ENCODE measurements around the gene ADNP2.

Gene ADNP2

GRCh38 chr18:80108739-80109675 is at the start of gene ADNP2:
Gene ADNP2 (plus strand): TSS chr18:80109262. CDS start chr18:80117543, 8,281 bp downstream.
- DNase-seq (ENCODE audit: low spot score): peak; percentile 82

GRCh38 chr18:80059945-80060344 is 49.1 kb upstream of the ADNP2 start:
- no peak for DNase-seq (ENCODE audit: low spot score)

- no peak for DNase-seq (ENCODE audit: low spot score)
These were observed 43.4 kb upstream of the ADNP2 start for GRCh38 chr18:80065705-80066104.

GRCh38 chr18:80067321-80067720 is 41.7 kb upstream of the ADNP2 start:
- DNase-seq (ENCODE audit: low spot score): no peak

GRCh38 chr18:80067897-80068296 is 41.2 kb upstream of the ADNP2 start:
- DNase-seq (ENCODE audit: low spot score): no peak

- no peak for DNase-seq (ENCODE audit: low spot score)
These were observed 40.3 kb upstream of the ADNP2 start for GRCh38 chr18:80068571-80069272.

GRCh38 chr18:80070825-80071224 is 38.2 kb upstream of the ADNP2 start:
- no peak for DNase-seq (ENCODE audit: low spot score)

GRCh38 chr18:80074183-80074582 is 34.9 kb upstream of the ADNP2 start:
- no peak for DNase-seq (ENCODE audit: low spot score)

GRCh38 chr18:80074697-80075096 is 34.4 kb upstream of the ADNP2 start:
- DNase-seq (ENCODE audit: low spot score): no peak

GRCh38 chr18:80075940-80076339 is 33.1 kb upstream of the ADNP2 start:
- DNase-seq (ENCODE audit: low spot score): no peak

- no peak for DNase-seq (ENCODE audit: low spot score)
These were observed 32.7 kb upstream of the ADNP2 start for GRCh38 chr18:80076379-80076778.

GRCh38 chr18:80077873-80078272 is 31.2 kb upstream of the ADNP2 start:
- DNase-seq (ENCODE audit: low spot score): no peak

- DNase-seq (ENCODE audit: low spot score): no peak
These were observed 22.8 kb upstream of the ADNP2 start for GRCh38 chr18:80086281-80086680.

GRCh38 chr18:80088036-80088435 is 21.0 kb upstream of the ADNP2 start:
- DNase-seq (ENCODE audit: low spot score): no peak

GRCh38 chr18:80088823-80089222 is 20.2 kb upstream of the ADNP2 start:
- no peak for DNase-seq (ENCODE audit: low spot score)

GRCh38 chr18:80095414-80095813 is 13.6 kb upstream of the ADNP2 start:
- DNase-seq (ENCODE audit: low spot score): no peak

- DNase-seq (ENCODE audit: low spot score): no peak
These were observed 13.0 kb upstream of the ADNP2 start for GRCh38 chr18:80096032-80096565.

- no peak for DNase-seq (ENCODE audit: low spot score)
These were observed 11.9 kb upstream of the ADNP2 start for GRCh38 chr18:80097201-80097600.

GRCh38 chr18:80103231-80103630 is 5.8 kb upstream of the ADNP2 start:
- no peak for DNase-seq (ENCODE audit: low spot score)

- no peak for DNase-seq (ENCODE audit: low spot score)
These were observed 4.7 kb upstream of the ADNP2 start for GRCh38 chr18:80104364-80104779.

- DNase-seq (ENCODE audit: low spot score): peak; percentile 14
These were observed 3.5 kb upstream of the ADNP2 start for GRCh38 chr18:80105369-80106167.

GRCh38 chr18:80106482-80107051 is 2.5 kb upstream of the ADNP2 start:
- no peak for DNase-seq (ENCODE audit: low spot score)

Data from germinal center (tissue), 1 donor.